HepG2 (cell line): ENCODE results near the gene C20orf204. TPM values are rescaled to one million over a fixed set of nuclear protein-coding genes. Genes with fewer than 3 reads are reported as not detected.

Source experiments
- ATF1 ChIP-seq: IDR thresholded peaks from 2 replicates; pipeline ENCODE4 v1.6.1; 2016; ENCODE audit warnings: mild to moderate bottlenecking, control low read depth
- GABPB1 ChIP-seq: IDR thresholded peaks from 2 replicates; pipeline ENCODE4 v1.6.1; 2016; ENCODE audit warnings: mild to moderate bottlenecking, missing genetic modification reagents, moderate library complexity, missing compliant biosample characterization
- IRF2 ChIP-seq: IDR thresholded peaks from 2 replicates; pipeline ENCODE4 v1.6.1; 2018; ENCODE audit warnings: missing genetic modification reagents, missing compliant biosample characterization
- MYNN ChIP-seq: sonication (generic); formaldehyde crosslinking; IDR thresholded peaks from 2 replicates; pipeline ENCODE4 v1.4.0; 2020; ENCODE audit warnings: mild to moderate bottlenecking, low read depth, missing genetic modification reagents
- NONO ChIP-seq, 2 experiments: fragments of 450-650 bp in 1 of 2; sonication (generic) in 1 of 2; formaldehyde crosslinking in 1 of 2; IDR thresholded peaks in 1 of 2; conservative IDR thresholded peaks in 1 of 2; 2 replicates each; pipeline versions ENCODE4 v1.6.1 to v1.8.0; 2017 to 2022; ENCODE audit warnings: mild to moderate bottlenecking in 1 of 2, missing genetic modification reagents in 1 of 2, moderate library complexity in 1 of 2
- PLRG1 ChIP-seq: fragments of 450-650 bp; conservative IDR thresholded peaks from 2 replicates; pipeline ENCODE4 v1.6.1; 2016
- REPIN1 ChIP-seq: sonication (generic); formaldehyde crosslinking; IDR thresholded peaks from 2 replicates; pipeline ENCODE4 v1.8.0; 2022; ENCODE audit warnings: missing genetic modification reagents, low read depth, mild to moderate bottlenecking, borderline replicate concordance
- SMYD3 ChIP-seq: sonication (generic); formaldehyde crosslinking; IDR thresholded peaks from 2 replicates; pipeline ENCODE4 v1.8.1; 2023; ENCODE audit warnings: mild to moderate bottlenecking, missing genetic modification reagents
- ZC3H4 ChIP-seq: sonication (generic); formaldehyde crosslinking; IDR thresholded peaks from 2 replicates; pipeline ENCODE4 v1.4.0; 2020; ENCODE audit warnings: missing genetic modification reagents, borderline replicate concordance
- ZNF335 ChIP-seq: sonication (generic); formaldehyde crosslinking; IDR thresholded peaks from 2 replicates; pipeline ENCODE4 v1.4.0; 2020; ENCODE audit warnings: missing genetic modification reagents
- ZNF724P ChIP-seq: sonication (generic); formaldehyde crosslinking; IDR thresholded peaks from 2 replicates; pipeline ENCODE4 v1.8.0; 2022; ENCODE audit warnings: missing genetic modification reagents, borderline replicate concordance
- ZSCAN29 ChIP-seq: sonication (generic); formaldehyde crosslinking; conservative IDR thresholded peaks from 2 replicates; pipeline ENCODE4 v1.4.0; 2020; ENCODE audit warnings: mild to moderate bottlenecking, missing genetic modification reagents
- polyA plus RNA-seq, 8 experiments: library from polyadenylated mRNA; depleted of rRNA in 3 of 8; stranded (reverse) in 7 of 8; unstranded in 1 of 8; fragments of >200 nt; fragmentation: Illumina TruSeq in 4 of 8; extraction: Trizol in 4 of 8; gene quantifications; 2 replicates each; pipeline versions ENCODE4 v1.2.1 to v1.2.3, GENCODE V29; 2011 to 2016; ENCODE audit warnings: low read depth in 4 of 8, missing spikeins in 1 of 8, mixed read lengths in 1 of 8; ENCODE audit not compliant: insufficient read depth in 1 of 8
- total RNA-seq, 5 experiments: library from RNA; depleted of rRNA; stranded (reverse); fragments of >200 nt; fragmentation: Illumina TruSeq; extraction: Trizol; gene quantifications; 2 replicates each; pipeline ENCODE4 v1.2.3, GENCODE V29; 2016; ENCODE audit warnings: low read depth in 1 of 5
- TF ChIP-seq, protein P1 (sequence below): sonication (generic); formaldehyde crosslinking; IDR thresholded peaks from 2 replicates; pipeline ENCODE4 v1.5.1; 2020; ENCODE audit warnings: mild to moderate bottlenecking, missing genetic modification reagents
- TF ChIP-seq, protein P2 (sequence below): sonication (generic); formaldehyde crosslinking; IDR thresholded peaks from 2 replicates; pipeline ENCODE4 v1.4.0; 2020; ENCODE audit warnings: mild to moderate bottlenecking, missing genetic modification reagents
- TF ChIP-seq, protein P3 (sequence below): sonication (generic); formaldehyde crosslinking; IDR thresholded peaks from 2 replicates; pipeline ENCODE4 v1.5.0; 2020; ENCODE audit warnings: mild to moderate bottlenecking, missing genetic modification reagents, borderline replicate concordance
- TF ChIP-seq, protein P4 (sequence below): sonication (generic); formaldehyde crosslinking; IDR thresholded peaks from 2 replicates; pipeline ENCODE4 v1.4.0; 2020; ENCODE audit warnings: mild to moderate bottlenecking, missing genetic modification reagents
- TF ChIP-seq, protein P5 (sequence below): sonication (generic); formaldehyde crosslinking; IDR thresholded peaks from 2 replicates; pipeline ENCODE4 v1.4.0; 2020; ENCODE audit warnings: missing genetic modification reagents

Gene C20orf204
- total and polyA plus RNA-seq, 2 of the 13 experiments (the other 11 are each of a cell fraction or from before 2014, with no cell fraction given) = 22.1 to 80.0 TPM

DNA sequence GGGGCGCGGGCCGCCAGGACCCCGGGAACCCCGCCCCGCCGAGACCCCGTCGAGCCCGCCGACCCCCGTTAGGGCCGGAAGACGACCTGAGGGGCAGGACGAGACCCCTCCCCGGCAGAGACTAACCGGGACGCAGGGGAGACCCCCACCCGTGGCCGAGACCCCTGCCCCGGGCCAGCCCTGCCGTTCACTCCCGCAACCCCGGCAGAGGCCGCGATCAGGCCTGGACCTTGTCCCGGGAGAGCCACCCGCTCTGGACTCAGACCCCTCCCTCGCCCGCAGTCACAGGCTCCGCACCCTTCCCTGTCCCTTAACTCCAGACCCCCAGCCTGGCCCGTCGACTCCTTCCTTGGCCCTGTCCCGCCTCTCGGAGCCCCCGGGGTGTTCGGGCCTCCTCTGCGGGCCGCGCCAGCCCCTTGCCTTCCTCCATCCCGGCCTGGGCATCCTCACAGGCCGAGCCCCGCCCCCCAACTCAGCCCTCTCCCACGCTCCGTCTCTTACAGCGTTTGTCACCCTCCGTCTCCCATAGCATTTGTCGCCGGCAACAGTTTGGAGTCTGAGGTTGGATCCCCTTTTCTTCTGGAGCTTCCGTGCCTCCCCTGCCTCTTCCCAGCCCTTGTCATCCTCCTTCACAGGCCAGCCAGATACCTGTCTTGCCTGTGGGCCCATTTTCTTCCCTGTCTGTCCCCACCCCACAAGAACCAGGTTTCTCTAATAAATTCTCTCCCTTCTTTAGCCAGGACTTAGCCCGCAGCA, 27.6 kb downstream of the C20orf204 start (continued):
- TF ChIP-seq, protein P1, sequence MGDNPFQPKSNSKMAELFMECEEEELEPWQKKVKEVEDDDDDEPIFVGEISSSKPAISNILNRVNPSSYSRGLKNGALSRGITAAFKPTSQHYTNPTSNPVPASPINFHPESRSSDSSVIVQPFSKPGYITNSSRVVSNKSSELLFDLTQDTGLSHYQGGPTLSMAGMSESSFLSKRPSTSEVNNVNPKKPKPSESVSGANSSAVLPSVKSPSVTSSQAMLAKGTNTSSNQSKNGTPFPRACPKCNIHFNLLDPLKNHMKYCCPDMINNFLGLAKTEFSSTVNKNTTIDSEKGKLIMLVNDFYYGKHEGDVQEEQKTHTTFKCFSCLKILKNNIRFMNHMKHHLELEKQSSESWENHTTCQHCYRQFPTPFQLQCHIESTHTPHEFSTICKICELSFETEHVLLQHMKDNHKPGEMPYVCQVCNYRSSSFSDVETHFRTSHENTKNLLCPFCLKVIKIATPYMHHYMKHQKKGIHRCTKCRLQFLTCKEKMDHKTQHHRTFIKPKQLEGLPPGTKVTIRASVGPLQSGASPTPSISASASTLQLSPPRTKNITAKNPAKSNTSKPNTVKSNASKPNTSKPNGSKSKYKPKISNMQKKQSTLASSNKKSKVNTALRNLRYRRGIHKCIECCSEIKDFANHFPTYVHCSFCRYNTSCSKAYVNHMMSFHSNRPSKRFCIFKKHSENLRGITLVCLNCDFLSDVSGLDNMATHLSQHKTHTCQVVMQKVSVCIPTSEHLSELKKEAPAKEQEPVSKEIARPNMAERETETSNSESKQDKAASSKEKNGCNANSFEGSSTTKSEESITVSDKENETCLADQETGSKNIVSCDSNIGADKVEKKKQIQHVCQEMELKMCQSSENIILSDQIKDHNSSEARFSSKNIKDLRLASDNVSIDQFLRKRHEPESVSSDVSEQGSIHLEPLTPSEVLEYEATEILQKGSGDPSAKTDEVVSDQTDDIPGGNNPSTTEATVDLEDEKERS (CRISPR knock-in tag) = no peak
- TF ChIP-seq PLRG1 (no peak), NONO (IDR thresholded peaks at IDR 0.05) (no peak), NONO (CRISPR knock-in tag; conservative IDR thresholded peaks at IDR 0.05) (no peak; the same call in none of the 2 replicates), ZNF335 (CRISPR knock-in tag) (no peak; the same call in 1 of the 2 replicates), ATF1 (CRISPR knock-in tag) (no peak), SMYD3 (CRISPR knock-in tag) (0 out of 2 replicates have a peak, but pooled peaks have one; percentile 47), ZSCAN29 (CRISPR knock-in tag) (no peak), ZC3H4 (CRISPR knock-in tag) (no peak), MYNN (no peak), REPIN1 (no peak; the same call in 1 of the 2 replicates), ZNF724P (no peak), GABPB1 (CRISPR knock-in tag) (0 out of 2 replicates have a peak, but pooled peaks have one; percentile 7), IRF2 (CRISPR knock-in tag) (0 out of 2 replicates have a peak, but pooled peaks have one; percentile 34)
- TF ChIP-seq, protein P2, sequence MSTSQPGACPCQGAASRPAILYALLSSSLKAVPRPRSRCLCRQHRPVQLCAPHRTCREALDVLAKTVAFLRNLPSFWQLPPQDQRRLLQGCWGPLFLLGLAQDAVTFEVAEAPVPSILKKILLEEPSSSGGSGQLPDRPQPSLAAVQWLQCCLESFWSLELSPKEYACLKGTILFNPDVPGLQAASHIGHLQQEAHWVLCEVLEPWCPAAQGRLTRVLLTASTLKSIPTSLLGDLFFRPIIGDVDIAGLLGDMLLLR (CRISPR knock-in tag) = peak; percentile 78
- TF ChIP-seq, protein P3, sequence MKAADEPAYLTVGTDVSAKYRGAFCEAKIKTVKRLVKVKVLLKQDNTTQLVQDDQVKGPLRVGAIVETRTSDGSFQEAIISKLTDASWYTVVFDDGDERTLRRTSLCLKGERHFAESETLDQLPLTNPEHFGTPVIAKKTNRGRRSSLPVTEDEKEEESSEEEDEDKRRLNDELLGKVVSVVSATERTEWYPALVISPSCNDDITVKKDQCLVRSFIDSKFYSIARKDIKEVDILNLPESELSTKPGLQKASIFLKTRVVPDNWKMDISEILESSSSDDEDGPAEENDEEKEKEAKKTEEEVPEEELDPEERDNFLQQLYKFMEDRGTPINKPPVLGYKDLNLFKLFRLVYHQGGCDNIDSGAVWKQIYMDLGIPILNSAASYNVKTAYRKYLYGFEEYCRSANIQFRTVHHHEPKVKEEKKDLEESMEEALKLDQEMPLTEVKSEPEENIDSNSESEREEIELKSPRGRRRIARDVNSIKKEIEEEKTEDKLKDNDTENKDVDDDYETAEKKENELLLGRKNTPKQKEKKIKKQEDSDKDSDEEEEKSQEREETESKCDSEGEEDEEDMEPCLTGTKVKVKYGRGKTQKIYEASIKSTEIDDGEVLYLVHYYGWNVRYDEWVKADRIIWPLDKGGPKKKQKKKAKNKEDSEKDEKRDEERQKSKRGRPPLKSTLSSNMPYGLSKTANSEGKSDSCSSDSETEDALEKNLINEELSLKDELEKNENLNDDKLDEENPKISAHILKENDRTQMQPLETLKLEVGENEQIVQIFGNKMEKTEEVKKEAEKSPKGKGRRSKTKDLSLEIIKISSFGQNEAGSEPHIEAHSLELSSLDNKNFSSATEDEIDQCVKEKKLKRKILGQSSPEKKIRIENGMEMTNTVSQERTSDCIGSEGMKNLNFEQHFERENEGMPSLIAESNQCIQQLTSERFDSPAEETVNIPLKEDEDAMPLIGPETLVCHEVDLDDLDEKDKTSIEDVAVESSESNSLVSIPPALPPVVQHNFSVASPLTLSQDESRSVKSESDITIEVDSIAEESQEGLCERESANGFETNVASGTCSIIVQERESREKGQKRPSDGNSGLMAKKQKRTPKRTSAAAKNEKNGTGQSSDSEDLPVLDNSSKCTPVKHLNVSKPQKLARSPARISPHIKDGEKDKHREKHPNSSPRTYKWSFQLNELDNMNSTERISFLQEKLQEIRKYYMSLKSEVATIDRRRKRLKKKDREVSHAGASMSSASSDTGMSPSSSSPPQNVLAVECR (CRISPR knock-in tag) = no peak; the same call in none of the 2 replicates
- TF ChIP-seq, protein P4, sequence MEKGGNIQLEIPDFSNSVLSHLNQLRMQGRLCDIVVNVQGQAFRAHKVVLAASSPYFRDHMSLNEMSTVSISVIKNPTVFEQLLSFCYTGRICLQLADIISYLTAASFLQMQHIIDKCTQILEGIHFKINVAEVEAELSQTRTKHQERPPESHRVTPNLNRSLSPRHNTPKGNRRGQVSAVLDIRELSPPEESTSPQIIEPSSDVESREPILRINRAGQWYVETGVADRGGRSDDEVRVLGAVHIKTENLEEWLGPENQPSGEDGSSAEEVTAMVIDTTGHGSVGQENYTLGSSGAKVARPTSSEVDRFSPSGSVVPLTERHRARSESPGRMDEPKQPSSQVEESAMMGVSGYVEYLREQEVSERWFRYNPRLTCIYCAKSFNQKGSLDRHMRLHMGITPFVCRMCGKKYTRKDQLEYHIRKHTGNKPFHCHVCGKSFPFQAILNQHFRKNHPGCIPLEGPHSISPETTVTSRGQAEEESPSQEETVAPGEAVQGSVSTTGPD (CRISPR knock-in tag) = no peak
- TF ChIP-seq, protein P5, sequence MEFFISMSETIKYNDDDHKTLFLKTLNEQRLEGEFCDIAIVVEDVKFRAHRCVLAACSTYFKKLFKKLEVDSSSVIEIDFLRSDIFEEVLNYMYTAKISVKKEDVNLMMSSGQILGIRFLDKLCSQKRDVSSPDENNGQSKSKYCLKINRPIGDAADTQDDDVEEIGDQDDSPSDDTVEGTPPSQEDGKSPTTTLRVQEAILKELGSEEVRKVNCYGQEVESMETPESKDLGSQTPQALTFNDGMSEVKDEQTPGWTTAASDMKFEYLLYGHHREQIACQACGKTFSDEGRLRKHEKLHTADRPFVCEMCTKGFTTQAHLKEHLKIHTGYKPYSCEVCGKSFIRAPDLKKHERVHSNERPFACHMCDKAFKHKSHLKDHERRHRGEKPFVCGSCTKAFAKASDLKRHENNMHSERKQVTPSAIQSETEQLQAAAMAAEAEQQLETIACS = no peak
